SH-SY5Y (cell line): ENCODE measurements around the gene FAT1.

Experiments
- GATA2 ChIP-seq: IDR thresholded peaks from 2 replicates; pipeline ENCODE4 v1.6.1; 2011; ENCODE audit warnings: mild to moderate bottlenecking, low read depth, low read length
- GATA3 ChIP-seq: IDR thresholded peaks from 2 replicates; pipeline ENCODE4 v1.6.1; 2011; ENCODE audit warnings: low read depth, mild to moderate bottlenecking, low read length, moderate library complexity

- TF ChIP-seq GATA2: no peak
- TF ChIP-seq GATA3: no peak
Observed at GRCh38 chr4:186666750-186667149, 56.9 kb downstream of the FAT1 start.
